AG08395 (cell line): ENCODE data around the gene ZNF609.
A peak's percentile ranks its signal among the peaks of the same experiment; 100 is the strongest.
"Not testable (repeated sequence)": the region's sequence is repeated elsewhere in the genome, so short reads cannot be mapped to it uniquely, and the experiment has no call there.

Source experiments
- DNase-seq: peaks from one replicate; pipeline ENCODE4 v3.0.0; 2012; ENCODE audit warnings: mixed read lengths, low spot score

Gene ZNF609

GRCh38 chr15:64583519-64583918 is 123.1 kb downstream of the ZNF609 start:
- DNase-seq = no peak

- DNase-seq = no peak
Measured at GRCh38 chr15:64583983-64584382, 123.6 kb downstream of the ZNF609 start.

DNA sequence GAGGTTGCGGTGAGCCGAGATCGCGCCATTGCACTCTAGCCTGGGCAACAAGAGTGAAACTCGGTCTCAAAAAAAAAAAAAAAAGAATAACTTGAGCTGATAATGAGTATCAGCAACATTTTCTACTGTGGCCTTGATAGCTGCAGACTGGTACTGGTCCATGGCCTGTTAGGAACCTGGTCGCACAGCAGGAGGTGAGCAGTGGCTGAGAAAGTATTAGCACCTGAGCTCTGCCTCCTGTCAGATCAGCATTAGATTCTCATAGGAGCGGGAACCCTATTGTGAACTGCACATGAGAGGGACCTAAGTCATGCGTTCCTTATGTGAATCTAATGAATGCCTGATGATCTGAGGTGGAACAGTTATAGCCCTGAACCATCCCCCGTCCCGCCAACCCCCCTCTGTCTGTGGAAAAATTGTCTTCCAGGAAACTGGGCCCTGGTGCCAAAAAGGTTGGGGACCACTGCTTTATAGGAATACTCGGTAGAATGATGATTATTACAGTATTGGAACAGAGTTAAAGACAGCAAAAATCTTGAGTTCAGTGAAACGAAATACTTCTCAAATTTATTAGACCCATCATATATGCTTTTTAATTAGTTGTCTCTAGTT is 126.0 kb downstream of the ZNF609 start:
- DNase-seq = no peak

GRCh38 chr15:64586984-64587383 is 126.6 kb downstream of the ZNF609 start:
- no peak for DNase-seq

GRCh38 chr15:64589435-64590084 is 129.2 kb downstream of the ZNF609 start:
- no peak for DNase-seq

DNA sequence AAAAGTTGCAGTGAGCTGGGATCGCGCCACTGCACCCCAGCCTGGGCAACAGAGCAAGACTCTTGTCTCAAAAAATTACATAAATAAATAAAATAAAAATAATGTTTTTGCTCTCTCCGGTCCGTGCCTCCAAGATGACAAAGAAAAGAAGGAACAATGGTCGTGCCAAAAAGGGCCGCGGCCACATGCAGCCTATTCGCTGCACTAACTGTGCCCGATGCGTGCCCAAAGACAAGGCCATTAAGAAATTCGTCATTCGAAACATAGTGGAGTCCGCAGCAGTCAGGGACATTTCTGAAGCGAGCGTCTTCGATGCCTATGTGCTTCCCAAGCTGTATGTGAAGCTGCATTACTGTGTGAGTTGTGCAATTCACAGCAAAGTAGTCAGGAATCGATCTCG is 132.5 kb downstream of the ZNF609 start:
- not testable (repeated sequence) for DNase-seq

DNA sequence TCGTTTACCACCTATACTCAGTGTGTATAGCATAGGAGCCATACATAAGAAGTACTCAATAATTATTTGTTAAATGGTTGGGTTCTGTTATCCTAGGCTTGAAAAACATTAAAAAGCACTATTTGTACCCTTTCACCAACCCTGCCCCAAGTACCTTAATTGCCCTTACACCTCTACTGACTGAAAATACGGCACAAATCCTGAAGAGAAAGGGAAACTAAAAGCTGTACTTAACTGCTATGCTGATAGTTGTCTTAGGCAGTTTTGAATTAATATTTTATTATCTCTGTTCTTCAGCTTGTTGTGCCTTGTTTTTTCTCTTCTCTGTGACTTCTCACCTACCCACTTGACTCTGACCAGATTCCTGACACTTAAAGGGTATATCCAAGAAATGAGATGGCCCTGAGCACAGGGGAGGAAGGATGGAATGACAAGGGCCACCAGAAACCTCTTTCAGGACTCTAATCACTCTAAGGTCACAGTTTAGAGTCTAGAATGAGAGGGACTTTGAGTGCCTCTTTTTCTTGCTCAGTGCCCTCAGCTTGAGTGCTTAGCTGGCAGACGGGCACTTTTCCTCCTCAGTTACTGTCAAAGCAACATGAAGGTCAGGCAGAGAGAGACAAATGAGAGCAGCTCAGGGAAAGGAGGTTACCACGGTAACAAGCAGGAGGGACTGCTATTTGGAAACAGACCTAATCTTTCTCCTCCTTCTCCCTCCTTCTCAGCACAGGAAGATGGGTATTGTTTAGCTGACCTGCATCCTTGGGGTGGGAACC is 136.5 kb downstream of the ZNF609 start:
- peak; percentile 40 for DNase-seq

DNA sequence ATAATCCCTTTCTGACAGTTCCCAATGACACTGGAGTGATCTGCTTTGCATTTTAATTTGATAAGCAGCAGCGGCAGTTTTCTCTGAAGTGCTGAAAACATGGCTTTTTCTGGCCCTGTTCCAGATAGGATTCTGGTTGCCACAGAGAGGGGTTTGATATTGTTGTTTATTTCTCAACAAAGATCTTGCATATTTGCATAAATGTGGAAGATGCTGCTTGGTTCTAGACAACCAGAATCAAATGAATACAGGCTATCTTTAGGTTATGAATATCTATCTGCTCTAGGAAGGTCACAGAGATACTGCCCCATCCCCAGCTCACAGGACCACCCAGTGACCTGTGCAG is 137.1 kb downstream of the ZNF609 start:
- no peak for DNase-seq

DNA sequence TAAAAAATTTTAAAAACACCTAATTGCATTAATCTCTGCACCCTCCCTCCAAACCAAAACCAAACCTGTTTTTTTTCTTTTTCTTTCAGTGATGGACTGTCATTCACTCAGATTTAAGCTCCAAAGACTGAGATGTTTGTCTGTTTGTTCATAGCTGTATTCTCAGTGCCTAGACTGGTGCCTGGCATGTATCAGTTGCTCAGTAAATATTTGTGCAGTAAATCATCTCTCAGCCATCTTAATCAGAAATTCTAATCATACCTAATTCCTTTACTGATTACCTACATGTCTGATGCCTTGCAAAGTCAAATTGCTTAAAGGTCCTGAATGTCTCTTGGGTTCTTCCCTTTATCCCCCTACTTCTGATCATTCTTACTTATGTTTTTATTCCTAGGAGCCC is 138.8 kb downstream of the ZNF609 start:
- DNase-seq = no peak

- no peak for DNase-seq
Measured at GRCh38 chr15:64599716-64600115, 139.3 kb downstream of the ZNF609 start.

- no peak for DNase-seq
Measured at GRCh38 chr15:64600794-64601193, 140.4 kb downstream of the ZNF609 start.

DNA sequence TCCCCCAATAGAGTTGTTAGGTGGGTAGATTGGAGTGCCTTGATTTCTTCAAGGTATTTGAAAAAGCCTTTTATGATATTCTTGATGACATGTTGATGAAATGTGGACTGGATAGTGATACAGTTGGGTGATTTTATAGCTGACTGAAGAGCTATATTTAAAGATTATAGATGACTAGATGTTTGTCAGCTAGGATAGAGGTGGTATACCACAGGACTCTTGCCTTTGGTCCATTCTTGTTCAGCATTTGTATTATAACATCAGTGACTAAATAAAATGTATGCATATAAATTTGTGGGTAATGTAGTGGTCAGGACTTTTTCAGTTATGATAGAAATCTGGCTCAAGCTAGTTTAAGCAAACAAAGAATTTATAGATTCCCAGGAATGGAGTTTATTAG is 143.9 kb downstream of the ZNF609 start:
- DNase-seq = no peak

- DNase-seq = not testable (repeated sequence)
Measured at GRCh38 chr15:64607416-64607815, 147.0 kb downstream of the ZNF609 start.

DNA sequence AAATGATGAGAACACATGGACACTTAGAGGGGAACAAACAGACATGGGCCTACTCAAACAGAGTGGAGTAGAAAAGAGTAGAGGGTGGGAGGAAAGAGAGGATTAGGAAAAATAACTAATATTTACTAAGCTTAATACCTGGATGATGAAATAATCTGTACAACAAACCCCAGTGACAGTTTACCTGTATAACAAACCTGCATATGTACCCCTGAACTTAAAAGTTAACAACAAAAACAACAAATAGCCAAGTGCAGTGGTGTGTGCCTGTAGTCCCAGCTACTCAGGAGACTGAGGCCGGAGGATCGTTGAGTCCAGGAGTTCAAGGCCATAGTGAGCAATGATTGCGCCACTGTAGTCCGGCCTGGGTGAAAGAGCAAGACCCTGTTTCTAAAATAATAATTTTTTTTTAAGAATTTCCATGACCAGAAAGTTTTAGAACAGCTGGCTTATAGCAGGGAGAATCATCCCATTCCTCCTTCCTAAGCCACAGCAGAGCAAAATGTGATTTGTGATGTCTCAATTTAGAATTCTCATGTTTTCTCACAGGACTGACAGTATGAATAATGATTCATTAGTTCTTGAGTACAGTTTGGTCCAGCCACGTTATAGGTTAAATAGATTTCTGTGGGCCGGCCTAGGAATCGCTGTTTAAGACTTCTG is 150.0 kb downstream of the ZNF609 start:
- DNase-seq = no peak

- DNase-seq = no peak
Measured at GRCh38 chr15:64611085-64611725, 150.8 kb downstream of the ZNF609 start.

- no peak for DNase-seq
Measured at GRCh38 chr15:64614519-64614918, 154.1 kb downstream of the ZNF609 start.

GRCh38 chr15:64617727-64618126 is 157.3 kb downstream of the ZNF609 start:
- DNase-seq = no peak

- no peak for DNase-seq
Measured at GRCh38 chr15:64618138-64618537, 157.8 kb downstream of the ZNF609 start.

- DNase-seq = no peak
Measured at GRCh38 chr15:64618540-64618939, 158.2 kb downstream of the ZNF609 start.

DNA sequence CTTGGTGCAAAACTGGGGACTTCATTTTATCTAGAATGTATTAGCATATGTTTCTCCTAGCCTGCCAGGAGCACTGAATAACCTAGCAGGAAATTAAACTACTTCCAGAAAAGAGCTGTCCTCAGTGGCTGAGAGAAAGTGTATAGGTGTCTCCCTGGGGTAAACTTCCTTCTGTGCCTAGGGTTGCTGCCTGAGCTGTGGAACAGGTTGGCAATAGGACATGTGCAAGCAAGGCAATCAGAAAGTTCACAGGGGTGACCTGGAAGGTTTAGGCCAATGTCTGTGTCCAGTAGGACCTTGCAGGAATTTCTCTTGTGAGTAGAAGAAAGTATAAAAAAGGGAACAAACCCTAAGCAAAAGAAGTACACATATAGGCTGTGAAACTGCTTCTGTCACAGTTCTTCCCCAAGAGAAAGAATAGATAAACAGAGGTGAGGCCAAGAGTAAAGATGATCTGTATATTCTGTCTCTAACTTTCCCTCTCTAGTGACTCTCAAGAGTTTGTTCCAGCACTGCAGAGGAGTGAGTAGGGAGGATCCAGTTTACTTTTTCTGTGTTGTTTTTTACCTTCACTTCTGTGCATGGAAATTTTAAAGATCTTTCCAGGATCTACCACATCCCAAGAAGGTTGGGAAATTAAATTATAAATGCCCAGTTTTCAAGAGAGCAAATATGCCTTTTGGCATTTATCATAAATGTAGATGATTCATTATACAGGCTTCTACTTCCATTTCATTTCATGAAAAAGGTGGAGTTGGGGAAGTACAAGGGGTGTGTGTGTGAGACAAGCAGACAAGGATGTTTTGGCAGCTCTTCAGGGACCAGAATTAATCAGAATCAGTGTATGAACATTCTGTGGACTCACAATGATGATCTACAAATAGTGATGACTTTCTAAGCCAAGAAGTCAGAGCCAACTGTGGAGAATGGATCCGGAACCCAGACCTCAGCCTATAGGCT is 159.8 kb downstream of the ZNF609 start:
- DNase-seq = peak; percentile 51

- DNase-seq = no peak
Measured at GRCh38 chr15:64621056-64621455, 160.7 kb downstream of the ZNF609 start.
